Activated T-cell treated with anti-CD3 and anti-CD28 coated beads for 48 hours (primary cell): Measurements from ENCODE around the gene IRF1.
"Not testable (repeated sequence)": the region's sequence is repeated elsewhere in the genome, so short reads cannot be mapped to it uniquely, and the experiment has no call there.

Experiments used
- DNase-seq: peaks from one replicate; pipeline ENCODE4 v3.0.0-alpha.2; 2020; ENCODE audit warnings: low read depth

IRF1 gene

DNA sequence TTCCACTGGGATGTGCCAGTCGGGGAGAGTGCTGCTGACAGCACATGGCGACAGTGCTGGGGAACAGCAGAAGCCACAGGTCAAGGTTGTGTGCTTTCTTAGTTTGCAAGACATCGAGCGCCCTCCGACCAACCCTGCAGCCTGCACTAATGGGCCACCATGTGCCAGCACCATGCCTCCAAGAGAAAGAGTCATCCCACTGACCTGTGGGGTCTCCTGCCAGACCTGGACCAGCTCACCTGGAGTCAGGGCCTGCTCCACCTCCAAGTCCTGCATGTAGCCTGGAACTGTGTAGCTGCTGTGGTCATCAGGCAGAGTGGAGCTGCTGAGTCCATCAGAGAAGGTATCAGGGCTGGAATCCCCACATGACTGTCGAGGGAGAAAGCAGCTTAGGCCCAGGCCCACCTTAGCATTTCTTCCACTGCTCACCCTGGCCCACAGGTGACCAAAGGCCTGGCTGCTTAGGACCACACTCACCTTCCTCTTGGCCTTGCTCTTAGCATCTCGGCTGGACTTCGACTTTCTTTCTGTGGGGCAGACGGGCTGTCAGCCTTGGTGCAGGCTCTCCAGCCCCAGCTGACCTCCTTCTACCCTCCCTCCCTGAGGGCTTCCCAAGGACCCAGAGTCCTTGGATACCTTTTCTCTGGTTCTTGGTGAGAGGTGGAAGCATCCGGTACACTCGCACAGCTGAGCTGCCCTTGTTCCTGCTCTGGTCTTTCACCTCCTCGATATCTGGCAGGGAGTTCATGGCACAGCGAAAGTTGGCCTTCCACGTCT lies 4.1 kb downstream of the IRF1 start:
- no peak for DNase-seq

GRCh38 chr5:132485641-132486317 lies 4.8 kb downstream of the IRF1 start:
- no peak for DNase-seq

- DNase-seq = not testable (repeated sequence)
Measured at GRCh38 chr5:132484876-132485640, 5.5 kb downstream of the IRF1 start.

DNA sequence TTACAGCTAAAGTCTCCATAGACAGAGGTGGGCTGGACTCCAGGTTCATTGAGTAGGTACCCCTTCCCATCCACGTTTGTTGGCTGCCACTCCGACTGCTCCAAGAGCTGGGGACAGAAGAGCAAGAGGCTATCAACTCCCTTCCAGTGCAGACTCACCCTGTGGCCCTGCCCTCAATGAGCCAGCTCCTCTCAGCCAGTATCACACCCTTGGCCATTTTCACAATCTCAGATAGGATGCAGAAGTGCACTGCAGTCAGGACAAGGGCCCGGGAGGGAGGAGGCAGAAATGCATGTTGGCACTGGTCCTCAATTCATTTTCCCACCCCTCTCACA lies 6.2 kb downstream of the IRF1 start:
- DNase-seq = no peak

- no peak for DNase-seq
Measured at GRCh38 chr5:132483661-132484390, 6.7 kb downstream of the IRF1 start.

- no peak for DNase-seq
Measured at GRCh38 chr5:132483101-132483500, 7.5 kb downstream of the IRF1 start.

DNA sequence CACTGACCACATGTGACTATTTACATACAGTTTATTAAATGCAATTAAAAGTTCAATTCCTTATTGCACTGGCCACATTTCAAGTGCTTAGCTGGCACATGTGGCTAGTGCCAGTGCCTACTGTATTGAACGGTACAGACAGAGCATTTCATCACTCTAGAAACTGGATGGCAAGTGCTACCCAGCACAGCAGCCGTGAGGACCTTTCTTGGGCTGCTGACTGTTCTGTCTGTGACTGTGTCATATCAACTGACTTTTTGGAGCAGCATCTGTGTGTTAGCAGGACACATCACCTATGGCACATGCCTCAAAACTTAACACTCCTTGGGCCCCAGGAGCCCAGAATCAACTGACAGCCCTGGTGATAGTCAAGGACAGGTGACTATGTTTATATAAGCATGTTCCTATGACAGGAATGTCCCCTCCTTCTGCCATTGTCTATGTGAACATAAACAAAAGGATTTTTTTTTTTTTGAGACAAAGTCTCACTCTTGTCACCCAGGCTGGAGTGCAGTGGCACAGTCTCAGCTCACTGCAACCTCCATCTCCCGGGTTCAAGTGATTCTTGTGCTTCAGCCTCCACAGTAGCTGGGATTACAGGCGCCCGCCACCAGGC lies 8.9 kb downstream of the IRF1 start:
- DNase-seq = no peak

DNA sequence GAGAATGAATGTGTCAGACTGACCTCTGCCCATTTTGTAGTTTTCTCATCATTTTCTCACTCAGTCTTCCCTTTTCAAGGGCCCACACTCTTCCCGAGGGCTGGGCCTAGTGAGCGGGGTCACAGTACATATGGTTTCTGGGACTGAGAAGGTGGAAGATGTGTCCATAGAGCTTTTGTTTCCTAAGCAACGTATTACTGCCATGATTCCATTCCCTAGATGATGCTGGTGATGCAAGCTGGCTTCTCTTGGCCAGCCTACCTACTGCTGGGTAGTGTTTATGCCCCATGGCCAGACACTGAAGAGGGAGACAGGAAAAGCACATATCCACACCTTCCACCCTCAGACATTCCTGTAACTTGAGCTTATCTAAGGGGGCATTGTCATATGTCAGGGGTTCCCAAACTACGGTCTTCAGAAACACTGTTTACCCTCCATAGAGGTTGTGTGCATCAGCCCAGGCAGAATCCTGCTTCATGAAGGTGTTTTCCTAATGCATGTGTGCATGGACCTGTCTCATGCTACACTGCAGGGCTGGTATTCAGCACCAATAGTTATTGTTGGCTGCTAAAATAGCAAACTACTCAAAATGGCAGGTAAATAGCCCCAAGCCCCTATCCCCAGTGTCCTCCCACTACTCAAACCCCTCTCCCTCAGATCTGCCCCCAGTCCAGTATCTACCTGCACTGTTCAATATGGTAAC lies 9.5 kb downstream of the IRF1 start:
- DNase-seq = no peak

DNA sequence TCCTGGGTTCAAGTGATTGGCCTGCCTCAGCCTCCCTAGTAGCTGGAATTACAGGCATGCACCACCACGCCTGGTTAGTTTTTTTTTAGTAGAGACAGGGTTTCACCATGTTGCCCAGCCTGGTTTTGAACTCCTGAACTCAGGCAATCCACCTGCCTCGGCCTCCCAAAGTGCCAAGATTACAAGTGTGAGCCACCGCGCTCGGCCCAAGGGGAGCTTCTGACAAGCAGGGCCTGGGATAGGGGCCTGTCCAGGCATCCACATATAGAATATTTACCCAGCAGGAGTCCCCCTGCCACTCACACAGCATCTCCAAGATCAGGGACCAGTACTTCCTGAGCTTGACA lies 10.1 kb downstream of the IRF1 start:
- no peak for DNase-seq

DNA sequence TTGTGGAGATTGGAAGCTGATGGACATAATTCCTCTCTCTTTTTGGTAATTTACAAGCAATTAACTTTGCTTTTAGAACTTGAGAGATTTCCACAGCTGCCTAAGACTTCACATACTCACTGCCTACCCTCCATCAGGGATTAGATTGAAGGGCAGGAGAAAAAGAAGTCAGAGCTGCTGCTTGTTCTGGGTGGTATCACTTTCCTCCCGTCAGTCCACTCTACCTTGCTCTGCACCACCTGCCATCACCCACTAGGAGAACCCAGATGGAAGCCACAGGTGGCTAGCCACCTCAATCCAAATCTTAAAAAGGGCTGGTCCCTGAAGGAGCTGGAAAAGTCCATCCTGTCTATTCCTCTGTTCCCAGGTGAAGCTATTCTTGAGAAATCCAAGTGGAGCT lies 10.5 kb downstream of the IRF1 start:
- no peak for DNase-seq

DNA sequence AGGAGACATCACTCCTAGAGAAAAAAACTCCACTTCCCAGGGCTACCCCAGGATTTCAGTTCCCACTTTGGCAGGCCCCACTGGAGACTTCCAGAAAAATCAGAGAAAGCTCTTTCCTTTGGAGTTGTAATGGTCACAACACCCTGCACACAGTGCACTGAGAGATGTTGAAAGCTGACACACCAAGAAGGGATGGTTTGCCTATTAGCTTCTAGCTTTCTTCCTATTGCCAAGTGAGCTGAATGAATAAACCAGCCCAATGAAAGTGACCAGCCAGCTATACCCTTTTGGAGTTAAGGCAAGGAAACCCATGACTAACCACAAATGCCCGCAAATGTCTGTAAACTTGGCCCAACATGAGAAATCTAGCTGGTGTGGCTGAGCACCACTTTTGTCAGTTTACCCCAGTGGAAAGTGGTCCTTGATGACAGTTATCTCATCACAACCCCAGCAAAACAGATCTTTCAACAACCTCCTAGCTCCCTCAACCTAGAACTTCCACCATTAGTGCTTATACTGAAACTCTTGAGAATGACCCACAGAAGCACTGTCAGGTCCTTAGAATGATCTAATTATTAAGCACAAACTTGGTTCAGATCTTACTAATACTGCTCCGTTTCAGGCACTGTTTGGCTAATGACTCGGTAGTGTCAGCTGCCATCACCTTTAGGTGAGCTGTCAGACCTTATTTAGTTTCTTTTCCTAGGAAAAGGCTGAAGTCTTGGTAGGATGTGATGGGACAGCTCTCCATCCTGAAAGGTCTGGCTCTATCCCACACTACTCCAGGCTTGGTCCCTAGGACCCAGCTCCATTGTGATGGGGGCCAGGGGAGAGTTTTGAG lies 11.2 kb downstream of the IRF1 start:
- no peak for DNase-seq

DNA sequence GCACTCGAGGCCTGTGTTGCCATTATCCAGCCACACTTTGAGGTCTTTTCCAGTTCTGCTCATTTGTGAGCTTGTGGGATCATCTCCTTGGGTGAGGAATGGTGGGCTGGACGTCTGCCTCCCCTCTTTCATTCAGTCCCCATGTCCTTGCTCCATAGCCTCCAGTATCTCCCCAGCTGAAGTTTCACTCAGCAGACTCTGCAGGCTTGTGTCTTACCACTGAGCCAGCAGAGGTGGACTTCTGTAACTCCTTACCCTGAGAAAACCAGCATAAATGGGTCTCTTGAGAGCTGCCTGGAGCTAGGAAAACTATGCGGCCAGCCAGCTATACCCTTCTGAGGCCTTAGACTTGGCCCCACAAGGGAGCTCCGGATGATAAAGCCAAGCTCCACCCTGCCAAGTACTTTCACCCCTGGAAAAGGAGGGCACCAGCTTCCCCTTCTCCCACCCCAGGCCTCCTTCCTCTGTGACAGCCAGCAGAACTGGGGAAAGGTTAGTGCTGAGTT lies 12.2 kb downstream of the IRF1 start:
- DNase-seq = no peak

GRCh38 chr5:132477784-132478365 lies 12.7 kb downstream of the IRF1 start:
- DNase-seq = no peak

- no peak for DNase-seq
Measured at GRCh38 chr5:132476876-132477781, 13.4 kb downstream of the IRF1 start.

GRCh38 chr5:132475987-132476875 lies 14.3 kb downstream of the IRF1 start:
- no peak for DNase-seq

DNA sequence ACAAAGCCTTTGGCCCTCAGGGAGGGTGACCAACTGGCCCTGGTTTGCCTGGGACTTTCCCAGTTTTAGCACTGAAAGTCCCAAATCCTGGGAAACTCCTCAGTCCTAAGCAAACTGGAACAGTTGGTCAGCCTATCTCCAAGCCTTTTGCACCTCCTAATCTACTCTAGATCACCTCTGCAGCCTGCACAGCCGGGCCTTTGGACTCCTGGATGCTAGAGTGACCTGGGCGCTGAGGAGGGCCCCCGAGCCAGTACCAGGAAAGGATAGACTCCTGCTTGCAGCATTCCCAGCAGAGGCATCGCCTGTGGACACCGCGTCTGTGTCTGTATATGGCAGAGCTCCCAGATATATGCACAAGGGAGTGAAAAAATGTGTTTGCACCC lies 15.1 kb downstream of the IRF1 start:
- DNase-seq = no peak

DNA sequence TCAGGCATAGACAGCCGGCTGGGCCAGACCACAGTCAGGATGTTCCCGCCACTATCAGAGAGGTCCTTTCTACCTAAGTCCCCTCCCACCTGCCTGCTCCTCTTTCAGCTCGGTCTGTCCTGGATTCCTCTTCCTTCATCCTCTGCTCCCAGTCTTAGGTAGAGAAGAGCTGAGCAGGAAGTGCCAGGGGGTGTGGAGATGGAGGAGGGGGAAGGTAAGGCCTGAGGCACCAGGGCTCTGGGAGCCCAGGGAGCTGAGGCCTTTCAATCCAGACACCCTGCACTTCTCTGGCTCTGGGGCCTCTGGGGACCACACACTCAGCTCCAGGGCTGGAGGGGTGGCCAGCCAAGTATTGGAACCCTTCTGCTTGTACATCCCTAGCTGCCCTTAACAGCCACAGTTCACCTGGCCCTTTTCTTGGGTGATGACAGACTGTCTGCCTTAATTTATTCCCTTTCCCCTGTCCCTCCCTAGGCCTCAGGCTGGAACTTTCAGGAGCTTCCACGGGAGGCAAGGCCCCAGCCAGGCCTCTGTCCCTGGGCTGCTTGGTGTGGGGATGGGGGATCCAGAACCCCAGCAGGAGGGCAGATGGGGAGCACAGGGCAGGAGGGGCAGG lies 15.6 kb downstream of the IRF1 start:
- DNase-seq = no peak
